HG03469 (cell line): ENCODE results near the gene TMEM156.

ENCODE experiments used
- ATAC-seq: cut with Tn5 transposase; IDR thresholded peaks from one replicate; pipeline ENCODE4 v1.9.1; 2021; ENCODE audit warnings: mild to moderate bottlenecking, moderate library complexity, moderate number of reproducible peaks; ENCODE audit not compliant: unreplicated experiment

The TMEM156 gene

GRCh38 chr4:39032218-39033085 lies at the start of gene TMEM156:
TMEM156 (minus strand) TSS chr4:39032409; CDS start chr4:39032313, 96 bp downstream.
- peak; percentile 57 for ATAC-seq

- no peak for ATAC-seq
These were observed 46.6 kb upstream of the TMEM156 start for GRCh38 chr4:39078829-39079228.

- ATAC-seq = no peak
These were observed 36.7 kb upstream of the TMEM156 start for GRCh38 chr4:39068907-39069306.

GRCh38 chr4:39067451-39067850 lies 35.2 kb upstream of the TMEM156 start:
- no peak for ATAC-seq

GRCh38 chr4:39067031-39067430 lies 34.8 kb upstream of the TMEM156 start:
- no peak for ATAC-seq

GRCh38 chr4:39066371-39066770 lies 34.2 kb upstream of the TMEM156 start:
- no peak for ATAC-seq

GRCh38 chr4:39063430-39063829 lies 31.2 kb upstream of the TMEM156 start:
- no peak for ATAC-seq

- no peak for ATAC-seq
These were observed 30.5 kb upstream of the TMEM156 start for GRCh38 chr4:39062770-39063097.

- ATAC-seq = no peak
These were observed 30.0 kb upstream of the TMEM156 start, which contains the start of gene KLHL5 for GRCh38 chr4:39062094-39062769. KLHL5 (plus strand) TSS chr4:39062232; CDS start chr4:39062653, 421 bp downstream.

- no peak for ATAC-seq
These were observed 29.2 kb upstream of the TMEM156 start for GRCh38 chr4:39061457-39061856.

- no peak for ATAC-seq
These were observed 23.8 kb upstream of the TMEM156 start for GRCh38 chr4:39056023-39056422.

- ATAC-seq = no peak
These were observed 22.3 kb upstream of the TMEM156 start for GRCh38 chr4:39054497-39054896.

- no peak for ATAC-seq
These were observed 21.8 kb upstream of the TMEM156 start for GRCh38 chr4:39053983-39054382.

GRCh38 chr4:39051492-39051891 lies 19.3 kb upstream of the TMEM156 start:
- ATAC-seq = no peak

- ATAC-seq = no peak
These were observed 18.4 kb upstream of the TMEM156 start for GRCh38 chr4:39050590-39050989.

- no peak for ATAC-seq
These were observed 16.1 kb upstream of the TMEM156 start for GRCh38 chr4:39048311-39048710.

GRCh38 chr4:39047681-39048080 lies 15.5 kb upstream of the TMEM156 start:
- no peak for ATAC-seq

- no peak for ATAC-seq
These were observed 14.0 kb upstream of the TMEM156 start for GRCh38 chr4:39046249-39046648.

- no peak for ATAC-seq
These were observed 13.6 kb upstream of the TMEM156 start for GRCh38 chr4:39045827-39046221.

GRCh38 chr4:39044956-39045826 lies 13.0 kb upstream of the TMEM156 start:
- peak; percentile 25 for ATAC-seq

- ATAC-seq = peak; percentile 29
These were observed 12.3 kb upstream of the TMEM156 start for GRCh38 chr4:39044364-39044955.
